SU-DHL-6 (cell line): ENCODE results near the gene DLG1.
A peak's percentile ranks its signal among the peaks of the same experiment; 100 is the strongest.

Source experiments
- H2AFZ ChIP-seq: fragments of 200-600 bp; sonication (generic); 2 replicates; pipeline ENCODE4 v1.6.1; 2014; ENCODE audit warnings: low read depth, mild to moderate bottlenecking, moderate library complexity, mixed read lengths, antibody characterized with exemption, low read length; ENCODE audit not compliant: severe bottlenecking
- H3F3A ChIP-seq: fragments of 200-600 bp; shearing (Covaris generic); 2 replicates; pipeline ENCODE4 v1.6.0; 2016; ENCODE audit warnings: antibody characterized with exemption, mild to moderate bottlenecking; ENCODE audit not compliant: insufficient read depth
- H3K27ac ChIP-seq: fragments of 200-600 bp; sonication (generic); 2 replicates; pipeline ENCODE4 v1.5.1; 2016; ENCODE audit warnings: low read depth, mild to moderate bottlenecking, low read length, moderate library complexity, mixed read lengths
- H3K27me3 ChIP-seq: fragments of 200-600 bp; sonication (generic), shearing (Covaris generic); 2 replicates; pipeline ENCODE4 v1.6.0; 2014; ENCODE audit warnings: mild to moderate bottlenecking, low read length
- H3K36me3 ChIP-seq: fragments of 200-600 bp; sonication (generic); 2 replicates; pipeline ENCODE4 v1.6.1; 2014; ENCODE audit warnings: mild to moderate bottlenecking, low read length, mixed read lengths
- H3K4me2 ChIP-seq: fragments of 300-600, 200-600 bp; shearing (Covaris generic), sonication (generic); 2 replicates; pipeline ENCODE4 v1.6.0; 2014; ENCODE audit warnings: low read length, low read depth, mild to moderate bottlenecking; ENCODE audit not compliant: poor library complexity, severe bottlenecking
- H3K4me3 ChIP-seq: fragments of 200-600 bp; sonication (generic); 2 replicates; pipeline ENCODE4 v1.5.1; 2014; ENCODE audit warnings: antibody characterized with exemption, low read length, mild to moderate bottlenecking, mixed read lengths; ENCODE audit not compliant: insufficient read depth, poor library complexity, severe bottlenecking
- H3K79me2 ChIP-seq: fragments of 200-600 bp; sonication (generic); 2 replicates; pipeline ENCODE4 v1.6.1; 2014; ENCODE audit warnings: mild to moderate bottlenecking, low read length, moderate library complexity; ENCODE audit not compliant: insufficient read depth
- H3K9ac ChIP-seq: fragments of 200-600 bp; sonication (generic); 2 replicates; pipeline ENCODE4 v1.7.0; 2014; ENCODE audit warnings: mild to moderate bottlenecking, low read length
- H3K9me2 ChIP-seq: fragments of 200-600 bp; sonication (generic); replicated peaks from 2 replicates; pipeline ENCODE4 v1.6.1; 2014; ENCODE audit warnings: low read length; ENCODE audit not compliant: insufficient read depth
- H3K9me3 ChIP-seq: fragments of 200-600 bp; sonication (generic); 2 replicates; pipeline ENCODE4 v1.6.1; 2014; ENCODE audit warnings: low read length, mixed read lengths; ENCODE audit not compliant: insufficient read depth
- H4K20me1 ChIP-seq: fragments of 200-600 bp; sonication (generic); 2 replicates; pipeline ENCODE4 v1.6.1; 2014; ENCODE audit warnings: low read depth, mild to moderate bottlenecking, antibody characterized with exemption, low read length, moderate library complexity, mixed read lengths
- CTCF ChIP-seq: fragments of 200-600 bp; sonication (generic); IDR thresholded peaks from one replicate; pipeline ENCODE4 v1.5.1; 2017; ENCODE audit warnings: antibody characterized with exemption, mild to moderate bottlenecking, low read length, moderate library complexity; ENCODE audit not compliant: insufficient read depth, poor library complexity, severe bottlenecking
- EZH2phosphoT487 ChIP-seq: fragments of 200-600 bp; sonication (generic), shearing (Covaris generic); conservative IDR thresholded peaks from 2 replicates; pipeline ENCODE4 v1.6.1; 2018; ENCODE audit warnings: mild to moderate bottlenecking, antibody characterized with exemption, low read length, moderate library complexity, mixed read lengths

The DLG1 gene

GRCh38 chr3:197031315-197032285 is 266.8 kb downstream of the DLG1 start:
- H4K20me1 ChIP-seq, result no peaks in the 10 kb centered on the region
- H3K27ac ChIP-seq, result no peak overlapping the region
- H3K79me2 ChIP-seq, result no peaks in the 10 kb centered on the region
- H3F3A ChIP-seq, result no peaks in the 10 kb centered on the region
- H3K4me3 ChIP-seq, result no peak overlapping the region
- H3K9me3 ChIP-seq, result no peaks in the 10 kb centered on the region
- no peak overlapping the region for H3K4me2 ChIP-seq
- TF ChIP-seq CTCF, result no peak
- no peaks in the 10 kb centered on the region for H3K36me3 ChIP-seq
- H3K9ac ChIP-seq, result no peak overlapping the region
- H2AFZ ChIP-seq, result no peak overlapping the region
- H3K9me2 ChIP-seq, result no peaks in the 10 kb centered on the region
- no peaks in the 10 kb centered on the region for H3K27me3 ChIP-seq

- no peak for TF ChIP-seq CTCF
- TF ChIP-seq EZH2phosphoT487, result no peak
- Histone ChIP-seq H3K79me2 (no peaks in the 10 kb centered on the region), H3K9me3 (no peaks in the 10 kb centered on the region), H4K20me1 (no peaks in the 10 kb centered on the region), H3F3A (no peaks in the 10 kb centered on the region), H3K27ac (no peak overlapping the region), H3K4me2 (no peak overlapping the region), H3K4me3 (no peak overlapping the region), H2AFZ (no peak overlapping the region), H3K9me2 (no peaks in the 10 kb centered on the region), H3K9ac (no peak overlapping the region), H3K27me3 (no peaks in the 10 kb centered on the region), H3K36me3 (no peaks in the 10 kb centered on the region)
Observed at GRCh38 chr3:197030379-197031314, 267.8 kb downstream of the DLG1 start.

GRCh38 chr3:197029511-197030167 is 268.8 kb downstream of the DLG1 start, which contains the start of gene MELTF:
Gene MELTF (minus strand): TSS chr3:197029817. CDS start chr3:197029702, 115 bp downstream.
- TF ChIP-seq CTCF (peak; percentile 82), EZH2phosphoT487 (no peak)
- Histone ChIP-seq H3F3A (0 out of 2 replicates have a peak, but pooled peaks cover 3% of the 10 kb centered on the region), H3K79me2 (no peaks in the 10 kb centered on the region), H3K4me2 (peak within 1 kb of the TSS; percentile 93), H3K36me3 (no peaks in the 10 kb centered on the region), H3K27me3 (no peaks in the 10 kb centered on the region), H3K9me2 (no peaks in the 10 kb centered on the region), H3K9ac (peak within 1 kb of the TSS; percentile 79), H4K20me1 (no peaks in the 10 kb centered on the region), H3K27ac (no peak within 1 kb of the TSS), H2AFZ (peak within 1 kb of the TSS; percentile 97), H3K4me3 (peak within 1 kb of the TSS; percentile 86), H3K9me3 (no peaks in the 10 kb centered on the region)
